ENCODE data around the gene TIAM2. TPM values are rescaled to one million over a fixed set of nuclear protein-coding genes. Genes with fewer than 3 reads are reported as not detected.
"Not testable (repeated sequence)": the region's sequence is repeated elsewhere in the genome, so short reads cannot be mapped to it uniquely, and the experiment has no call there.

Gene TIAM2
- total RNA-seq, 2 experiments from 2014 or later = 10.6 to 11.0 TPM

- CTCF ChIA-PET = interaction anchor here (1.7 kb wide), 1 partner anchor 84 kb away, joined by 4 read pairs; no protein-coding TSS in a partner anchor
- Mint-ChIP-seq H3K9me3 (no peaks in the 10 kb centered on the region), H3K36me3 (peaks cover 14% of the 10 kb centered on the region), H3K27me3 (no peaks in the 10 kb centered on the region), H3K4me1 (ENCODE audit: low read depth) (peaks cover 14% of the 10 kb centered on the region), H3K4me3 (no peak overlapping the region), H3K27ac (no peak overlapping the region)
- POLR2A ChIA-PET = interaction anchor here (1.0 kb wide), 1 partner anchor 10 kb away, joined by 3 read pairs; no protein-coding TSS in a partner anchor
- peak; percentile 18 for DNase-seq
- intact Hi-C loops (cut with micrococcal nuclease) = no loop called here
Observed at GRCh38 chr6:155261111-155261900, 266.2 kb downstream of the TIAM2 start.

- Mint-ChIP-seq H3K4me3 (no peak overlapping the region), H3K27ac (no peak overlapping the region), H3K27me3 (no peaks in the 10 kb centered on the region), H3K9me3 (no peaks in the 10 kb centered on the region), H3K4me1 (ENCODE audit: low read depth) (peaks cover 14% of the 10 kb centered on the region), H3K36me3 (peaks cover 12% of the 10 kb centered on the region)
- intact Hi-C loops (cut with micrococcal nuclease) = no loop called here
- POLR2A ChIA-PET = no interaction called here
- CTCF ChIA-PET = no interaction called here
- DNase-seq = no peak
Observed at GRCh38 chr6:155262655-155263054, 267.5 kb downstream of the TIAM2 start.

- CTCF ChIA-PET = no interaction called here
- Mint-ChIP-seq H3K4me3 (no peak within 1 kb of the TSS), H3K27ac (no peak within 1 kb of the TSS)
Observed at GRCh38 chr6:155263373-155264063, 268.4 kb downstream of the TIAM2 start, which contains the start of gene CLDN20. Gene CLDN20, plus strand, starts transcription at chr6:155264013. Its CDS starts 11,707 bp downstream, at chr6:155275720.

GRCh38 chr6:155264693-155265320 lies 269.7 kb downstream of the TIAM2 start:
- H3K36me3 Mint-ChIP-seq = peaks cover 13% of the 10 kb centered on the region
- no peak for DNase-seq

More at GRCh38 chr6:155263373-155264063, 268.4 kb downstream of the TIAM2 start, which contains the start of gene CLDN20:
- Mint-ChIP-seq H3K36me3 (peaks cover 13% of the 10 kb centered on the region), H3K4me1 (ENCODE audit: low read depth) (peaks cover 20% of the 10 kb centered on the region), H3K9me3 (no peaks in the 10 kb centered on the region), H3K27me3 (no peaks in the 10 kb centered on the region)
- intact Hi-C loops (cut with micrococcal nuclease) = no loop called here
- POLR2A ChIA-PET = no interaction called here
- DNase-seq = no peak

GRCh38 chr6:155265843-155266535 lies 270.9 kb downstream of the TIAM2 start:
- Mint-ChIP-seq H3K9me3 (no peaks in the 10 kb centered on the region), H3K27me3 (no peaks in the 10 kb centered on the region), H3K27ac (no peak overlapping the region), H3K4me3 (no peak overlapping the region), H3K4me1 (ENCODE audit: low read depth) (peaks cover 12% of the 10 kb centered on the region), H3K36me3 (peaks cover 11% of the 10 kb centered on the region)
- ChIA-PET CTCF (interaction anchor here (0.5 to 2.0 kb wide), 4 partner anchors 16 to 248 kb away, joined by 3 to 6 read pairs (median 4); no protein-coding TSS in a partner anchor), POLR2A (no interaction called here)
- DNase-seq = no peak
- intact Hi-C loops (cut with micrococcal nuclease) = no loop called here

More at GRCh38 chr6:155264693-155265320, 269.7 kb downstream of the TIAM2 start:
- Mint-ChIP-seq H3K27me3 (no peaks in the 10 kb centered on the region), H3K9me3 (no peaks in the 10 kb centered on the region), H3K4me1 (ENCODE audit: low read depth) (peaks cover 20% of the 10 kb centered on the region), H3K27ac (no peak overlapping the region), H3K4me3 (no peak overlapping the region)
- intact Hi-C loops (cut with micrococcal nuclease) = no loop called here
- ChIA-PET POLR2A (no interaction called here), CTCF (interaction anchor here (0.9 kb wide), 1 partner anchor 17 kb away, joined by 3 read pairs; no protein-coding TSS in a partner anchor)

- DNase-seq = no peak
- POLR2A ChIA-PET = no interaction called here
- Mint-ChIP-seq H3K27ac (no peak overlapping the region), H3K4me1 (ENCODE audit: low read depth) (peaks cover 6% of the 10 kb centered on the region), H3K9me3 (no peaks in the 10 kb centered on the region), H3K36me3 (peaks cover 11% of the 10 kb centered on the region), H3K4me3 (no peak overlapping the region), H3K27me3 (no peaks in the 10 kb centered on the region)
- CTCF ChIA-PET = interaction anchor here (0.7 to 2.7 kb wide), 8 partner anchors 8 to 340 kb away, joined by 3 to 11 read pairs (median 5); no protein-coding TSS in a partner anchor
- intact Hi-C loops (cut with micrococcal nuclease) = no loop called here
Observed at GRCh38 chr6:155267411-155267810, 272.3 kb downstream of the TIAM2 start.

GRCh38 chr6:155268088-155268867 lies 273.2 kb downstream of the TIAM2 start:
- POLR2A ChIA-PET = not testable (repeated sequence)

GRCh38 chr6:155269765-155270164 lies 274.6 kb downstream of the TIAM2 start:
- ChIA-PET POLR2A (no interaction called here), CTCF (interaction anchor here (1.4 to 2.7 kb wide), 5 partner anchors 10 to 342 kb away, joined by 4 to 11 read pairs (median 6); no protein-coding TSS in a partner anchor)
- H3K4me1 Mint-ChIP-seq (ENCODE audit: low read depth) = peaks cover 9% of the 10 kb centered on the region
- intact Hi-C loops (cut with micrococcal nuclease) = no loop called here
- no peaks in the 10 kb centered on the region for H3K27me3 Mint-ChIP-seq
- no peak for DNase-seq
- peaks cover 17% of the 10 kb centered on the region for H3K36me3 Mint-ChIP-seq
- H3K4me3 Mint-ChIP-seq = no peak overlapping the region
- no peaks in the 10 kb centered on the region for H3K9me3 Mint-ChIP-seq
- no peak overlapping the region for H3K27ac Mint-ChIP-seq

More at GRCh38 chr6:155268088-155268867, 273.2 kb downstream of the TIAM2 start:
- peaks cover 14% of the 10 kb centered on the region for H3K36me3 Mint-ChIP-seq
- H3K27me3 Mint-ChIP-seq; H3K9me3 Mint-ChIP-seq; H3K27ac Mint-ChIP-seq; H3K4me3 Mint-ChIP-seq; DNase-seq; H3K4me1 Mint-ChIP-seq (ENCODE audit: low read depth): not testable (repeated sequence)
- intact Hi-C loops (cut with micrococcal nuclease) = loop anchor here (1.0 kb wide), 1 partner anchor 91 kb away; no protein-coding TSS in a partner anchor
- CTCF ChIA-PET = interaction anchor here (0.6 to 2.7 kb wide), 9 partner anchors 9 to 608 kb away, joined by 3 to 11 read pairs (median 3); no protein-coding TSS in a partner anchor

- peaks cover 17% of the 10 kb centered on the region for H3K36me3 Mint-ChIP-seq
- ChIA-PET POLR2A (no interaction called here), CTCF (interaction anchor here (1.4 to 1.9 kb wide), 4 partner anchors 9 to 343 kb away, joined by 4 to 6 read pairs (median 5); no protein-coding TSS in a partner anchor)
Observed at GRCh38 chr6:155270561-155271091, 275.5 kb downstream of the TIAM2 start.

GRCh38 chr6:155271145-155271544 lies 276.0 kb downstream of the TIAM2 start:
- CTCF ChIA-PET = interaction anchor here (1.4 to 1.9 kb wide), 4 partner anchors 9 to 343 kb away, joined by 4 to 6 read pairs (median 5); no protein-coding TSS in a partner anchor
- Mint-ChIP-seq H3K4me1 (ENCODE audit: low read depth) (peaks cover 9% of the 10 kb centered on the region), H3K27me3 (no peaks in the 10 kb centered on the region), H3K27ac (no peak overlapping the region), H3K36me3 (peaks cover 21% of the 10 kb centered on the region), H3K9me3 (no peaks in the 10 kb centered on the region), H3K4me3 (no peak overlapping the region)
- intact Hi-C loops (cut with micrococcal nuclease) = no loop called here
- DNase-seq = no peak
- POLR2A ChIA-PET = no interaction called here

More at GRCh38 chr6:155270561-155271091, 275.5 kb downstream of the TIAM2 start:
- no peak overlapping the region for H3K4me3 Mint-ChIP-seq
- no peak for DNase-seq
- peaks cover 9% of the 10 kb centered on the region for H3K4me1 Mint-ChIP-seq (ENCODE audit: low read depth)
- no peaks in the 10 kb centered on the region for H3K9me3 Mint-ChIP-seq
- no peaks in the 10 kb centered on the region for H3K27me3 Mint-ChIP-seq
- intact Hi-C loops (cut with micrococcal nuclease) = no loop called here
- H3K27ac Mint-ChIP-seq = no peak overlapping the region

Data from activated CD4-positive, alpha-beta memory T cell treated with anti-CD3 and anti-CD28 coated beads for 36 hours (primary cell).